MCF 10A (cell line): ENCODE data around the gene OAF. TPM values are rescaled to one million over a fixed set of nuclear protein-coding genes. Genes with fewer than 3 reads are reported as not detected.
A peak's percentile ranks its signal among the peaks of the same experiment; 100 is the strongest.

Experiments
- Bru-seq: library from RNA; stranded (reverse); fragments of 400-500 nt; gene quantifications from one replicate; lab custom pipeline; 2021; lab: Mats Ljungman, UMichigan
- BruChase-seq, 2 experiments: library from RNA; stranded (reverse); fragments of 400-500 nt; gene quantifications; one replicate each; lab custom pipeline; 2021; lab: Mats Ljungman, UMichigan
- BruUV-seq: library from RNA; stranded (reverse); fragments of 400-500 nt; replicated peaks from 2 replicates; lab custom pipeline; 2021; lab: Mats Ljungman, UMichigan
- CTCF ChIA-PET: fragments of 300-600 bp; sonication (Branson Sonifier 250); formaldehyde crosslinking; extraction: SDS; loops from one replicate; lab custom pipeline; 2021; ENCODE audit warnings: antibody characterized with exemption, inconsistent platforms; lab: Yijun Ruan, JAX
- POLR2A ChIA-PET: fragments of 300-600, 350-650 bp; sonication (Branson Sonifier 250); formaldehyde crosslinking; extraction: SDS; loops from one replicate; lab custom pipeline; 2020; ENCODE audit warnings: antibody characterized with exemption, inconsistent platforms; lab: Yijun Ruan, JAX
- DNase-seq: peaks from one replicate; pipeline ENCODE4 v3.0.0-alpha.2; 2018; ENCODE audit not compliant: unreplicated experiment
- H3K27ac Mint-ChIP-seq: one replicate; pipeline ENCODE4 v1.8.0; 2022; ENCODE audit warnings: mild to moderate bottlenecking, low read depth, mixed read lengths; ENCODE audit not compliant: unreplicated experiment
- H3K27me3 Mint-ChIP-seq: one replicate; pipeline ENCODE4 v1.8.0; 2022; ENCODE audit warnings: mixed read lengths; ENCODE audit not compliant: insufficient read depth, unreplicated experiment
- H3K36me3 Mint-ChIP-seq: one replicate; pipeline ENCODE4 v1.8.0; 2022; ENCODE audit warnings: mild to moderate bottlenecking, moderate library complexity, mixed read lengths; ENCODE audit not compliant: insufficient read depth, unreplicated experiment
- H3K4me1 Mint-ChIP-seq: one replicate; pipeline ENCODE4 v1.8.0; 2022; ENCODE audit warnings: mixed read lengths; ENCODE audit not compliant: insufficient read depth, unreplicated experiment
- H3K4me3 Mint-ChIP-seq: one replicate; pipeline ENCODE4 v1.8.0; 2022; ENCODE audit warnings: mild to moderate bottlenecking, moderate library complexity, mixed read lengths; ENCODE audit not compliant: unreplicated experiment
- H3K9me3 Mint-ChIP-seq: one replicate; pipeline ENCODE4 v1.8.0; 2022; ENCODE audit warnings: mixed read lengths; ENCODE audit not compliant: unreplicated experiment
- intact Hi-C: fragments of 100-400 bp; cut with micrococcal nuclease; formaldehyde crosslinking; loops from 2 replicates; pipeline ENCODE4 v1.14.1; 2022
- long read RNA-seq: library from polyadenylated mRNA; stranded (forward); transcript quantifications from one replicate; pipeline ENCODE4 v2.0.0, GENCODE V29; 2022
- total RNA-seq: library from RNA; stranded (reverse); gene quantifications from 2 replicates; pipeline ENCODE4 v1.2.3, GENCODE V29; 2022
- TF ChIP-seq, protein P1 (sequence below): fragments of 200-600 bp; IDR thresholded peaks from one replicate; pipeline ENCODE4 v1.8.0; 2022; ENCODE audit warnings: antibody characterized with exemption, mild to moderate bottlenecking; ENCODE audit not compliant: unreplicated experiment

OAF gene
- total RNA-seq (21.6 and 34.8 TPM in 2 replicates), Bru-seq, nascent RNA (percentile 65 among the genes with signal in this experiment), BruChase-seq, experiment 1, labeled RNA remaining after a 6-hour chase (percentile 68 among the genes with signal in this experiment), BruChase-seq, experiment 2, labeled RNA remaining after a 2-hour chase (percentile 70 among the genes with signal in this experiment)
- long read RNA-seq, transcript OAF-201 (4 exons, 2,525 nt) = major isoform, 74 of 90 reads
- long read RNA-seq, transcript OAF-202 (4 exons, 815 nt) = minor isoform, 6 of 90 reads
- long read RNA-seq, partial matches to known transcripts = 4 of 90 reads
- long read RNA-seq, other reads (novel, unspliced or antisense) = 6 of 90 reads

DNA sequence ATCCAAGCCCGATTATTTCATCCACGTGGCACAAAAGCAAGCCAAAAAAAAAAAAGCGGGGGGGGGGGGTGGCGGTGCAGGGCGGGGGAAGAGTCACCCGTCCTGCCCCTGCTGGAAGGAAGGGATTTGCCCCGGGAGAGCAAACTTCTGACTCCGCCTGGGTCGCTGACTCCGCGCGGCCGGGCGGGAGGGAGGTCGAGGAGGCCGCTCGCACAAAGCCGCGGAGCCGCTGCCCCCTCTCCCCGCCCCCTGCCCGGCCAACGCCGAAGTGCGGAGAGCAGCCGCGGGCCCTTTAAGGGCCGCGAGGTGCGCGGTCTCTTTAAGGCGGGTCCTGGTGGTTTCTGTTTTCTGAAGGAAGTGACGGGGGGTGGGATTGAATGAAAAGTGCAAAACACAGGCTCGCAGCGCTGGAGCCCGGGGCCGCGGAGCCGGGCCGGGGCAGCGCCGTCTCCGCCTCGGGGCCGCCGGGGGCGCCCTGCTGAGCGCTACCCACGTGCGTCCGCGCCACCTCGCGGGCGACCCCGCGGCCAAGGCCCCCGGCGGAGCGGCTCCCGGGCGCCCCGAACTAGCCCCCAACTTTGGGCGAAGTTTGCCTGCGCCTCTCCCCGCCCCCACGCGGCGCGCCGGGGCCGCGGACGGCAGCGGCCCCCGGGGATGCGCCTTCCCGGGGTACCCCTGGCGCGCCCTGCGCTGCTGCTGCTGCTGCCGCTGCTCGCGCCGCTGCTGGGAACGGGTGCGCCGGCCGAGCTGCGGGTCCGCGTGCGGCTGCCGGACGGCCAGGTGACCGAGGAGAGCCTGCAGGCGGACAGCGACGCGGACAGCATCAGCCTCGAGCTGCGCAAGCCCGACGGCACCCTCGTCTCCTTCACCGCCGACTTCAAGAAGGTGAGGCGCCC, at the start of gene OAF:
OAF (plus strand) TSS at position 407 of the 896 bp plus-strand sequence; CDS start at position 655, 248 bp downstream.
- BruUV-seq = no TSS peak
- no peaks in the 10 kb centered on the region for H3K36me3 Mint-ChIP-seq
- peak within 1 kb of the TSS; percentile 80 for H3K4me3 Mint-ChIP-seq
- CTCF ChIA-PET = interaction anchor here (0.6 kb wide), 1 partner anchor 92 kb away, joined by 3 read pairs; no protein-coding TSS in a partner anchor
- H3K27me3 Mint-ChIP-seq = no peaks in the 10 kb centered on the region
- POLR2A ChIA-PET = no interaction called here
- peak; percentile 90 for DNase-seq
- no peaks in the 10 kb centered on the region for H3K9me3 Mint-ChIP-seq
- peaks cover 43% of the 10 kb centered on the region for H3K4me1 Mint-ChIP-seq
- intact Hi-C loops = no loop called here
- TF ChIP-seq, protein P1, sequence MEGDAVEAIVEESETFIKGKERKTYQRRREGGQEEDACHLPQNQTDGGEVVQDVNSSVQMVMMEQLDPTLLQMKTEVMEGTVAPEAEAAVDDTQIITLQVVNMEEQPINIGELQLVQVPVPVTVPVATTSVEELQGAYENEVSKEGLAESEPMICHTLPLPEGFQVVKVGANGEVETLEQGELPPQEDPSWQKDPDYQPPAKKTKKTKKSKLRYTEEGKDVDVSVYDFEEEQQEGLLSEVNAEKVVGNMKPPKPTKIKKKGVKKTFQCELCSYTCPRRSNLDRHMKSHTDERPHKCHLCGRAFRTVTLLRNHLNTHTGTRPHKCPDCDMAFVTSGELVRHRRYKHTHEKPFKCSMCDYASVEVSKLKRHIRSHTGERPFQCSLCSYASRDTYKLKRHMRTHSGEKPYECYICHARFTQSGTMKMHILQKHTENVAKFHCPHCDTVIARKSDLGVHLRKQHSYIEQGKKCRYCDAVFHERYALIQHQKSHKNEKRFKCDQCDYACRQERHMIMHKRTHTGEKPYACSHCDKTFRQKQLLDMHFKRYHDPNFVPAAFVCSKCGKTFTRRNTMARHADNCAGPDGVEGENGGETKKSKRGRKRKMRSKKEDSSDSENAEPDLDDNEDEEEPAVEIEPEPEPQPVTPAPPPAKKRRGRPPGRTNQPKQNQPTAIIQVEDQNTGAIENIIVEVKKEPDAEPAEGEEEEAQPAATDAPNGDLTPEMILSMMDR = peak; percentile 7
- peak within 1 kb of the TSS; percentile 59 for H3K27ac Mint-ChIP-seq

DNA sequence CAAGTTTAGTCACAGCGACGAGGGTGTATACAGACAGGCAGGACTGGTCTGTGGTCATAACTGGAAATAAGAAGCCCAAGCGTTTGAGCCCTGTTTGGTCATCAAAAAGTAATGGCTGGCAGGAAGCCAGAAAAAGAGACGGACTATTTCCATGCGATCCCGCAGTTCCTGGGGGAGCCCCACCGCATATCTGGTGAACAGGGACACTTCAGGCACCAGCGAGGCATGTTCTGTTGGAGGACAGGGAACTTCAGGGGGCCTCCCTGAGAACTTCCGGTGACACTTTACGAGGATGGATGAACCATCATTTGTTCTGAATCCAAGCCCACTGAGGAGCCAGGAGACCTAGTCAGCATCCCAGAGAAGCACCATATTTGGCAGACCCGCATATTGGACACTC, 43.2 kb upstream of the OAF start:
- Mint-ChIP-seq H3K4me3 (no peak overlapping the region), H3K27me3 (peaks cover 30% of the 10 kb centered on the region), H3K4me1 (no peaks in the 10 kb centered on the region), H3K27ac (no peak overlapping the region), H3K36me3 (no peaks in the 10 kb centered on the region), H3K9me3 (peaks cover 7% of the 10 kb centered on the region)
- no TSS peak for BruUV-seq
- POLR2A ChIA-PET = interaction anchor here (0.6 to 1.6 kb wide), 2 partner anchors 29 to 42 kb away, joined by 3 to 10 read pairs; partner anchors contain the start of gene TRIM29
- DNase-seq = no peak
- TF ChIP-seq, protein P1 = no peak
- CTCF ChIA-PET = interaction anchor here (0.7 to 8.9 kb wide), 8 partner anchors 13 to 151 kb away, joined by 3 to 220 read pairs (median 12); partner anchors contain the start of gene TRIM29
- intact Hi-C loops = loop anchor here (2.0 to 5.0 kb wide), 2 partner anchors 31 to 45 kb away; no protein-coding TSS in a partner anchor

- CTCF ChIA-PET = interaction anchor here (0.6 to 8.9 kb wide), 20 partner anchors 11 to 418 kb away, joined by 3 to 220 read pairs (median 5); partner anchors contain the start of gene TRIM29
- Mint-ChIP-seq H3K9me3 (peaks cover 7% of the 10 kb centered on the region), H3K36me3 (no peaks in the 10 kb centered on the region), H3K4me3 (peak overlapping the region; percentile 70), H3K4me1 (no peaks in the 10 kb centered on the region), H3K27ac (no peak overlapping the region), H3K27me3 (peaks cover 37% of the 10 kb centered on the region)
- POLR2A ChIA-PET = interaction anchor here (0.6 to 1.8 kb wide), 3 partner anchors 30 to 41 kb away, joined by 3 to 10 read pairs (median 5); partner anchors contain the start of gene TRIM29
- no peak for DNase-seq
- TF ChIP-seq, protein P1 = no peak
- no TSS peak for BruUV-seq
- intact Hi-C loops = loop anchor here (2.0 to 5.0 kb wide), 2 partner anchors 32 to 46 kb away; no protein-coding TSS in a partner anchor
Observed at GRCh38 chr11:120168108-120168959, 42.5 kb upstream of the OAF start.
